Colonic mucosa (tissue), 4 donors: Measurements from ENCODE around the gene PMVK. TPM values are rescaled to one million over a fixed set of nuclear protein-coding genes. Genes with fewer than 3 reads are reported as not detected.
A peak's percentile ranks its signal among the peaks of the same experiment; 100 is the strongest.

Experiments used
- DNase-seq: peaks from one replicate; pipeline ENCODE4 v3.0.0-alpha.2; 2020
- H3K27ac ChIP-seq: fragments of 200-600 bp; one replicate; pipeline ENCODE4 v1.8.0; 2021
- H3K27me3 ChIP-seq: fragments of 200-600 bp; one replicate; pipeline ENCODE4 v1.8.0; 2021
- H3K36me3 ChIP-seq: fragments of 200-600 bp; one replicate; pipeline ENCODE4 v1.8.0; 2021
- H3K4me1 ChIP-seq: fragments of 200-600 bp; one replicate; pipeline ENCODE4 v1.8.0; 2021; ENCODE audit warnings: mild to moderate bottlenecking
- H3K4me3 ChIP-seq: fragments of 200-600 bp; one replicate; pipeline ENCODE4 v1.8.0; 2021
- H3K9ac ChIP-seq, 2 donors: one replicate each; pipeline ENCODE4 v1.7.0; 2013; ENCODE audit warnings: control low read depth in 2 of 2, low read depth in 2 of 2, low read length in 2 of 2
- H3K9me3 ChIP-seq: fragments of 200-600 bp; one replicate; pipeline ENCODE4 v1.8.0; 2021
- CTCF ChIP-seq: fragments of 200-600 bp; IDR thresholded peaks from one replicate; pipeline ENCODE4 v1.8.0; 2022; ENCODE audit warnings: antibody characterized with exemption, mild to moderate bottlenecking
- intact Hi-C: fragments of 100-400 bp; cut with DNase I; formaldehyde crosslinking; loops from one replicate; pipeline ENCODE4 v1.14.1; 2022
- total RNA-seq, 2 donors: library from RNA; stranded (reverse); fragmentation: NEBNext Ultra II Directional in 1 of 2; extraction: Animal tissue kit (Norgen Biotek cat#: 25700) in 1 of 2; gene quantifications; one replicate each; pipeline ENCODE4 v1.2.1, GENCODE V29; 2021
- donor health status: healthy.
- donor health status: DM: no; HTN: no; CAD: no.
- donor health status: DM: no; HTN: no; CAD: no.

Gene PMVK
- total RNA-seq, 2 donors from 2014 or later: 32.0 to 46.5 TPM

GRCh38 chr1:154969246-154969645 is 32.7 kb upstream of the PMVK start:
- no peak overlapping the region for H3K4me3 ChIP-seq
- peak overlapping the region in 1 of 2 donors; percentile 30 for H3K9ac ChIP-seq
- no peak for TF ChIP-seq CTCF
- intact Hi-C loops: no loop called here
- DNase-seq: no peak
- peaks cover 21% of the 10 kb centered on the region for H3K4me1 ChIP-seq
- no peaks in the 10 kb centered on the region for H3K9me3 ChIP-seq
- no peak overlapping the region for H3K27ac ChIP-seq
- peaks cover 18% of the 10 kb centered on the region for H3K36me3 ChIP-seq
- H3K27me3 ChIP-seq: no peaks in the 10 kb centered on the region

GRCh38 chr1:154968731-154969130 is 32.2 kb upstream of the PMVK start:
- Histone ChIP-seq H3K27me3 (no peaks in the 10 kb centered on the region), H3K4me3 (no peak overlapping the region), H3K4me1 (peaks cover 21% of the 10 kb centered on the region), H3K9ac (no peak overlapping the region), H3K36me3 (peaks cover 19% of the 10 kb centered on the region), H3K9me3 (no peaks in the 10 kb centered on the region), H3K27ac (no peak overlapping the region)
- intact Hi-C loops: no loop called here
- DNase-seq: no peak
- no peak for TF ChIP-seq CTCF

- no peak for TF ChIP-seq CTCF
- no peak overlapping the region for H3K9ac ChIP-seq
- intact Hi-C loops: no loop called here
- H3K9me3 ChIP-seq: no peaks in the 10 kb centered on the region
- no peak overlapping the region for H3K4me3 ChIP-seq
- no peak overlapping the region for H3K27ac ChIP-seq
- peaks cover 21% of the 10 kb centered on the region for H3K4me1 ChIP-seq
- H3K36me3 ChIP-seq: peaks cover 23% of the 10 kb centered on the region
- DNase-seq: no peak
- H3K27me3 ChIP-seq: no peaks in the 10 kb centered on the region
Observed at GRCh38 chr1:154967331-154967950, 30.9 kb upstream of the PMVK start.

GRCh38 chr1:154966111-154966510 is 29.6 kb upstream of the PMVK start:
- Histone ChIP-seq H3K4me1 (peaks cover 9% of the 10 kb centered on the region), H3K36me3 (peaks cover 23% of the 10 kb centered on the region)
- TF ChIP-seq CTCF: no peak

GRCh38 chr1:154964359-154964758 is 27.8 kb upstream of the PMVK start:
- no peaks in the 10 kb centered on the region for H3K27me3 ChIP-seq
- no peak overlapping the region for H3K4me3 ChIP-seq
- peaks cover 13% of the 10 kb centered on the region for H3K4me1 ChIP-seq
- no peak overlapping the region for H3K27ac ChIP-seq
- TF ChIP-seq CTCF: no peak
- intact Hi-C loops: no loop called here
- DNase-seq: no peak
- no peaks in the 10 kb centered on the region for H3K9me3 ChIP-seq
- peaks cover 23% of the 10 kb centered on the region for H3K36me3 ChIP-seq
- no peak overlapping the region for H3K9ac ChIP-seq

More at GRCh38 chr1:154966111-154966510, 29.6 kb upstream of the PMVK start:
- no peaks in the 10 kb centered on the region for H3K27me3 ChIP-seq
- no peaks in the 10 kb centered on the region for H3K9me3 ChIP-seq
- DNase-seq: no peak
- intact Hi-C loops: no loop called here
- H3K27ac ChIP-seq: no peak overlapping the region
- no peak overlapping the region for H3K4me3 ChIP-seq
- no peak overlapping the region for H3K9ac ChIP-seq
